B cell (primary cell): Measurements from ENCODE around the gene MARVELD1.

ENCODE experiments used
- CTCF ChIP-seq: fragments of 200-600 bp; IDR thresholded peaks from one replicate; pipeline ENCODE4 v1.8.0; 2022; ENCODE audit warnings: antibody characterized with exemption, mild to moderate bottlenecking
- EZH2 ChIP-seq: IDR thresholded peaks from 2 replicates; pipeline ENCODE4 v1.6.1; 2012; ENCODE audit warnings: borderline replicate concordance, low read depth, mild to moderate bottlenecking, moderate library complexity, low read length; ENCODE audit not compliant: insufficient read depth, poor library complexity, severe bottlenecking

DNA sequence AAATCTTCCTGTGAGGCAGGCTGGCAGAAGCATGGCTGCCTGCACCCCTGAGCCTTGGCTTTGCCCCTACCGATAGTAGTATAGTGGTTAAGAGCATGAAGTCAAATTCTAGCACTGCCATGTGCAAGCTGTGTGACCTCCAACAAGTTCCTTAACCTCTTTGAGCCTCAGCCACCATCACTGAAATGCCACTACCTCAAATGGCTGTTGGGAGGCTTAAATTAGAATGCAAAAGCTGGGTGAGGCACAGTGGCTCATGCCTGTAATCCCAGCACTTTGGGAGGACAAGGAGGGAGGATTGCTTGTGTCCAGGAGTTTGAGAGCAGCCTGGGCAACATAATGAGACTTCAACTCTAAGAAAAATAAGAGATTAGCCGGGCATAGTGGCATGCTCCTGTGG is 49.9 kb downstream of the MARVELD1 start:
- no peak for TF ChIP-seq CTCF
- no peak for TF ChIP-seq EZH2
